Lung (tissue), 12 donors: ENCODE data around the gene NRG3. TPM values are rescaled to one million over a fixed set of nuclear protein-coding genes. Genes with fewer than 3 reads are reported as not detected.

Experiments used
- ATAC-seq: fragments of 200-7000 bp; cut with Tn5 transposase; one replicate; pipeline ENCODE4 v1.9.1; 2020; ENCODE audit warnings: moderate number of reproducible peaks; ENCODE audit not compliant: insufficient read depth, low FRiP score
- DNase-seq, 3 donors: peaks; one replicate each; pipeline ENCODE4 v3.0.0-alpha.2; 2013 to 2017
- H3K27ac ChIP-seq, 2 donors: one replicate each; pipeline ENCODE4 v1.5.1; 2013; ENCODE audit warnings: mild to moderate bottlenecking in 2 of 2, moderate library complexity in 2 of 2, control low read depth in 1 of 2, inconsistent platforms in 1 of 2, low read depth in 1 of 2, low read length in 1 of 2
- H3K27me3 ChIP-seq, 3 donors: one replicate each; pipeline ENCODE4 v1.5.1; 2013; ENCODE audit warnings: low read length in 2 of 3; ENCODE audit not compliant: control insufficient read depth in 3 of 3, insufficient read depth in 3 of 3
- H3K36me3 ChIP-seq, 4 donors: one replicate each; pipeline ENCODE4 v1.5.1; 2013; ENCODE audit warnings: low read length in 4 of 4, mild to moderate bottlenecking in 1 of 4, moderate library complexity in 1 of 4; ENCODE audit not compliant: control insufficient read depth in 4 of 4, insufficient read depth in 4 of 4
- H3K4me1 ChIP-seq, 5 donors: one replicate each; pipeline ENCODE4 v1.5.1; 2013; ENCODE audit warnings: low read length in 5 of 5, mild to moderate bottlenecking in 2 of 5, moderate library complexity in 1 of 5; ENCODE audit not compliant: control insufficient read depth in 5 of 5, insufficient read depth in 5 of 5
- H3K4me3 ChIP-seq: one replicate; pipeline ENCODE4 v1.5.1; 2013; ENCODE audit warnings: mild to moderate bottlenecking, control low read depth, moderate library complexity
- H3K9ac ChIP-seq, 2 donors: one replicate each; pipeline ENCODE4 v1.5.1; 2013; ENCODE audit warnings: low read length in 2 of 2, control low read depth in 1 of 2; ENCODE audit not compliant: insufficient read depth in 1 of 2
- H3K9me3 ChIP-seq, 4 donors: one replicate each; pipeline ENCODE4 v1.5.1; 2013; ENCODE audit warnings: low read length in 3 of 4, mild to moderate bottlenecking in 1 of 4, moderate library complexity in 1 of 4; ENCODE audit not compliant: control insufficient read depth in 4 of 4, insufficient read depth in 3 of 4
- CTCF ChIP-seq: IDR thresholded peaks from 2 replicates; pipeline ENCODE4 v1.5.1; 2012; ENCODE audit warnings: mild to moderate bottlenecking; ENCODE audit errors: control extremely low read depth, extremely low read depth
- WGBS, 2 donors: extraction: QIAGEN DNeasy Blood & Tissue Kit; methylation state at CpG; one replicate each; pipeline ENCODE4 v1.1.7; 2013; 5-methylcytosine and 5-hydroxymethylcytosine counted together
- polyA plus RNA-seq, 2 donors: library from polyadenylated mRNA; stranded (reverse); fragments of 200-250 nt; gene quantifications; one replicate each; pipeline ENCODE4 v1.2.1, GENCODE V29; 2013
- total RNA-seq, 2 donors: library from RNA; depleted of rRNA in 1 of 2; stranded (reverse); fragments of >200 nt in 1 of 2; gene quantifications; one replicate each; pipeline ENCODE4 v1.2.1, GENCODE V29; 2014 to 2021
- donor health status: control.
- donor health status: control.
- donor health status: Bipolar disorder and iron deficiency.
- donor health status: healthy.
- donor health status: DM: yes; HTN: yes; CAD: no.

NRG3 gene
- total and polyA plus RNA-seq, 4 donors, result 0.49 to 2.0 (median 0.84) TPM

DNA sequence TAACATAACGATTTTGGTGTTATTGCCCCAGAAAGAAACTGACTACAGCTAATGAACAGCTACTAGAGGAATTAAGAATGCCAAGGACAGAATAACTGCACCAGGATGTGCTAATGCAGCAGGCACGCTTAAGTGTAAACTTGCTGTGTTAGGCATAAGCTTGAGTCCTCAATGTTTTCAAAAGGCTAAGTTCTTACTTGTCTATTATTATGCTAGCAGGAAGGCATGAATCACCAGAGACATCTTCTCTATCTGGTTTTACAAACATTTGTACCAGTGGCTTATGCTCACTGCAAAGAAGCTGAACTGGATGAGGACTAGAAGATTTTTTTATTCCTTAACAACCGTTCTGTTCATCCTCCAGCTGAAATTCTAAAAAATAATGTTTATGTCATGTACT, 1035.3 kb downstream of the NRG3 start:
- no peaks in the 10 kb centered on the region for H3K4me1 ChIP-seq
- no peak overlapping the region for H3K9ac ChIP-seq
- no peak overlapping the region for H3K4me3 ChIP-seq
- DNase-seq (no peak), ATAC-seq (no peak)
- H3K27me3 ChIP-seq, result no peaks in the 10 kb centered on the region
- H3K9me3 ChIP-seq, result no peaks in the 10 kb centered on the region
- TF ChIP-seq CTCF, result no peak
- no peaks in the 10 kb centered on the region for H3K36me3 ChIP-seq
- WGBS, 2 donors, result 74 to 77% methylated on average over 3 of the region's 3 CpGs
- H3K27ac ChIP-seq, result no peak overlapping the region

GRCh38 chr10:82914655-82915136, 1039.7 kb downstream of the NRG3 start:
- Histone ChIP-seq H3K27ac (no peak overlapping the region), H3K27me3 (no peaks in the 10 kb centered on the region), H3K9ac (no peak overlapping the region), H3K4me1 (peaks cover 0 to 6% (median 0%) of the 10 kb centered on the region in 5 donors), H3K9me3 (no peaks in the 10 kb centered on the region), H3K4me3 (no peak overlapping the region), H3K36me3 (no peaks in the 10 kb centered on the region)
- no peak for TF ChIP-seq CTCF
- no peak for DNase-seq
- no peak for ATAC-seq

DNA sequence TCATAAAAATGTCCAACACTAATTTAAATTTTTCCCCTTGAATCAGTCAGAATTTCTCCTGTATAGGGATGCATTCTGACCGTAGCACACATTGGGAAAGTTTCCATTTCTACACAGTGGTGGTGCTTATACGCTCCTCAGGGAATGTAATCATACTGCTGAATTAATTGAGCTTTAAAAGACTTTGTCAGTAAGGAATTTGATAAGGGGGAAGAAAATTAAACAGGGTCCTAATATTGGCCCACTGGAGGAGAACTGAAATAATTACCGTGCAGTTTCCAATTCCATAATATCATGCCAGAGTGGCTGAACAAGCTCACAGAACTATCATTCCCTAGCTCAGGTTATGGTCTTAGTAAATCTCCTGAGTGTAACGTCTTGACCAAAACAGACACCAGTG, 1041.9 kb downstream of the NRG3 start:
- no peak for TF ChIP-seq CTCF
- WGBS, 2 donors, result 77 to 79% methylated on average over 4 of the region's 4 CpGs
- Histone ChIP-seq H3K36me3 (no peaks in the 10 kb centered on the region), H3K4me3 (no peak overlapping the region), H3K9me3 (no peaks in the 10 kb centered on the region), H3K27me3 (no peaks in the 10 kb centered on the region), H3K27ac (no peak overlapping the region), H3K4me1 (peaks cover 0 to 6% (median 0%) of the 10 kb centered on the region in 5 donors), H3K9ac (no peak overlapping the region)
- no peak for ATAC-seq
- DNase-seq, result no peak

- no peak for DNase-seq
- Histone ChIP-seq H3K9me3 (no peaks in the 10 kb centered on the region), H3K4me3 (no peak overlapping the region), H3K4me1 (peaks cover 0 to 6% (median 0%) of the 10 kb centered on the region in 5 donors), H3K9ac (no peak overlapping the region), H3K27ac (no peak overlapping the region), H3K36me3 (no peaks in the 10 kb centered on the region), H3K27me3 (no peaks in the 10 kb centered on the region)
- ATAC-seq, result no peak
- no peak for TF ChIP-seq CTCF
Observed at GRCh38 chr10:82918022-82918421, 1043.0 kb downstream of the NRG3 start.
